KMS-11 (cell line): ENCODE data around the gene PTPRR.

Source experiments
- H2AFZ ChIP-seq: fragments of 200-600 bp; sonication (generic); 2 replicates; pipeline ENCODE4 v1.6.1; 2016; ENCODE audit warnings: antibody characterized with exemption, mixed run types, low read depth
- H3K27ac ChIP-seq: fragments of 200-600 bp; sonication (generic); 2 replicates; pipeline ENCODE4 v1.6.1; 2016; ENCODE audit warnings: mild to moderate bottlenecking, mixed run types
- H3K27me3 ChIP-seq: fragments of 200-600 bp; sonication (generic); 2 replicates; pipeline ENCODE4 v1.6.1; 2017; ENCODE audit warnings: mild to moderate bottlenecking, low read depth, mixed run types, moderate library complexity; ENCODE audit not compliant: insufficient read depth
- H3K36me3 ChIP-seq: fragments of 200-600 bp; sonication (generic); 2 replicates; pipeline ENCODE4 v1.6.1; 2017; ENCODE audit warnings: mild to moderate bottlenecking, mixed run types; ENCODE audit not compliant: insufficient read depth
- H3K4me1 ChIP-seq: fragments of 200-600 bp; sonication (generic); 2 replicates; pipeline ENCODE4 v1.6.1; 2016; ENCODE audit warnings: mild to moderate bottlenecking, low read depth, mixed run types; ENCODE audit not compliant: poor library complexity, severe bottlenecking
- H3K4me2 ChIP-seq: fragments of 200-600 bp; sonication (generic); 2 replicates; pipeline ENCODE4 v1.7.0; 2016; ENCODE audit warnings: mild to moderate bottlenecking, mixed run types
- H3K4me3 ChIP-seq: fragments of 200-600 bp; sonication (generic); IDR thresholded peaks from 2 replicates; pipeline ENCODE4 v1.6.1; 2017; ENCODE audit warnings: low read depth, low read length, mixed read lengths; ENCODE audit not compliant: insufficient read depth
- H3K79me2 ChIP-seq: fragments of 200-600 bp; sonication (generic); 2 replicates; pipeline ENCODE4 v1.6.1; 2016; ENCODE audit warnings: low read depth, mixed run types; ENCODE audit not compliant: insufficient read depth
- H3K9ac ChIP-seq: fragments of 200-600 bp; sonication (generic); 2 replicates; pipeline ENCODE4 v1.6.1; 2016; ENCODE audit warnings: mild to moderate bottlenecking, mixed run types
- H4K20me1 ChIP-seq: fragments of 200-600 bp; sonication (generic); 2 replicates; pipeline ENCODE4 v1.6.1; 2016; ENCODE audit warnings: mild to moderate bottlenecking, mixed run types; ENCODE audit not compliant: insufficient read depth
- CTCF ChIP-seq: fragments of 200-600 bp; sonication (generic); conservative IDR thresholded peaks from 2 replicates; pipeline ENCODE4 v1.6.1; 2017; ENCODE audit warnings: low read depth, mild to moderate bottlenecking, antibody characterized with exemption, low read length, moderate library complexity, mixed read lengths

PTPRR gene

DNA sequence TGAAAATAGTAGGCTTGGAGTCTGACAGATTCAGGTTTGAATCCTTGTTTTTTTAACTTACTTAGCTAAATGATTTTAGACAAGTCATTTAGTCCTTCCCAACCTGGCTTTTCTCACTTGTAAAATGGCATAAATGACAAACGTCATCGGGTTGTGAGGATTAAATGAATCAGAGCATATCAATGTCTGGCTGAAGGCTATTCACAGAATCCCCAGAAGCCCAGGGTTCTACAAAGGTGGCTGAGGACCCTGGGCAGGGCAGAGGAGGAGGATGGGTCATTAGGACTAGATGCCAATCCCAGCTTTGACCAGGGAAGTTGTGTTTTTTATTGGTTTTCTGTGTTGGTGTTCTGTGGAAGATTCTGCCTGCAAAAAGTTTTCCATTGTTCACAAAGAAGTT lies 275.7 kb downstream of the PTPRR start:
- H3K4me2 ChIP-seq = no peak overlapping the region
- no peaks in the 10 kb centered on the region for H3K36me3 ChIP-seq
- H4K20me1 ChIP-seq = no peaks in the 10 kb centered on the region
- no peak overlapping the region for H2AFZ ChIP-seq
- no peak for TF ChIP-seq CTCF
- no peaks in the 10 kb centered on the region for H3K27me3 ChIP-seq
- no peak overlapping the region for H3K9ac ChIP-seq
- H3K4me1 ChIP-seq = no peaks in the 10 kb centered on the region
- H3K79me2 ChIP-seq = no peaks in the 10 kb centered on the region
- H3K4me3 ChIP-seq = no peak overlapping the region
- no peak overlapping the region for H3K27ac ChIP-seq

DNA sequence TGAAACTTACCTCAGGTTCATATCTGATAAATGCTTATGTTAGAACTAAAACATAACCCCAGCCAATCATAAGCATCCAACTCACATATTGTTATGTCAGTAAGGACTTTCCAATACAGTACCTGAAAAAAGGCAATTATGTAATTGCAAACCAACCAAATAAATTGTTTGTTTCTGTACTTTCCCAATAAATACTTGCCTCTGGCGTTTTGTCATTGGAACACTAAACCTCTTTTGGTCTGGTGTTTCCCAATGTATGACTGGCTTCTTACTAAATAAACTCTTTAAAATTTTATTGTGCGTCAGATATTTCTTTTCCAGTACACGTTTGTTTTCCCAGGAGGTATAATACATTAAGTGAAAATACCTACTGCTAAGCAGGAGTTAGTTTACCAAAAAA lies 276.6 kb downstream of the PTPRR start:
- Histone ChIP-seq H3K4me3 (no peak overlapping the region), H4K20me1 (no peaks in the 10 kb centered on the region), H3K36me3 (no peaks in the 10 kb centered on the region), H3K79me2 (no peaks in the 10 kb centered on the region), H3K27ac (no peak overlapping the region), H3K9ac (no peak overlapping the region), H2AFZ (no peak overlapping the region), H3K27me3 (no peaks in the 10 kb centered on the region), H3K4me1 (no peaks in the 10 kb centered on the region), H3K4me2 (no peak overlapping the region)
- no peak for TF ChIP-seq CTCF

GRCh38 chr12:70641691-70642090 lies 278.8 kb downstream of the PTPRR start:
- no peak overlapping the region for H2AFZ ChIP-seq
- H3K36me3 ChIP-seq = no peaks in the 10 kb centered on the region
- TF ChIP-seq CTCF = no peak
- H3K4me1 ChIP-seq = no peaks in the 10 kb centered on the region
- H3K79me2 ChIP-seq = no peaks in the 10 kb centered on the region
- no peak overlapping the region for H3K27ac ChIP-seq
- H3K4me2 ChIP-seq = no peak overlapping the region
- no peak overlapping the region for H3K9ac ChIP-seq
- no peak overlapping the region for H3K4me3 ChIP-seq
- no peaks in the 10 kb centered on the region for H4K20me1 ChIP-seq
- no peaks in the 10 kb centered on the region for H3K27me3 ChIP-seq

GRCh38 chr12:70640901-70641300 lies 279.6 kb downstream of the PTPRR start:
- no peak for TF ChIP-seq CTCF
- no peaks in the 10 kb centered on the region for H3K4me1 ChIP-seq
- no peak overlapping the region for H3K9ac ChIP-seq
- no peak overlapping the region for H3K4me2 ChIP-seq
- no peaks in the 10 kb centered on the region for H4K20me1 ChIP-seq
- H3K79me2 ChIP-seq = no peaks in the 10 kb centered on the region
- H3K4me3 ChIP-seq = no peak overlapping the region
- no peaks in the 10 kb centered on the region for H3K27me3 ChIP-seq
- H2AFZ ChIP-seq = no peak overlapping the region
- H3K27ac ChIP-seq = no peak overlapping the region
- H3K36me3 ChIP-seq = no peaks in the 10 kb centered on the region

GRCh38 chr12:70639535-70639934 lies 281.0 kb downstream of the PTPRR start:
- TF ChIP-seq CTCF = no peak
- no peak overlapping the region for H3K27ac ChIP-seq
- H3K36me3 ChIP-seq = no peaks in the 10 kb centered on the region
- no peaks in the 10 kb centered on the region for H3K4me1 ChIP-seq
- no peaks in the 10 kb centered on the region for H3K79me2 ChIP-seq
- H3K27me3 ChIP-seq = no peaks in the 10 kb centered on the region
- H3K4me3 ChIP-seq = no peak overlapping the region
- no peak overlapping the region for H3K9ac ChIP-seq
- no peak overlapping the region for H3K4me2 ChIP-seq
- H4K20me1 ChIP-seq = no peaks in the 10 kb centered on the region
- no peak overlapping the region for H2AFZ ChIP-seq
